Measurements from ENCODE around the gene CFDP1.

CFDP1 gene

GRCh38 chr16:75402159-75402820 lies 31.0 kb downstream of the CFDP1 start:
- no peak for FAIRE-seq

GRCh38 chr16:75401691-75402090 lies 31.6 kb downstream of the CFDP1 start:
- no peak for FAIRE-seq

GRCh38 chr16:75398333-75398732 lies 35.0 kb downstream of the CFDP1 start:
- FAIRE-seq, result no peak

- no peak for FAIRE-seq
Measured at GRCh38 chr16:75394941-75395340, 38.4 kb downstream of the CFDP1 start.

GRCh38 chr16:75392906-75393305 lies 40.4 kb downstream of the CFDP1 start:
- FAIRE-seq, result no peak

- no peak for FAIRE-seq
Measured at GRCh38 chr16:75390926-75391653, 42.2 kb downstream of the CFDP1 start.

- no peak for FAIRE-seq
Measured at GRCh38 chr16:75389096-75389690, 44.1 kb downstream of the CFDP1 start.

GRCh38 chr16:75387951-75388350 lies 45.4 kb downstream of the CFDP1 start:
- FAIRE-seq, result no peak

- peak; percentile 98 for FAIRE-seq
Measured at GRCh38 chr16:75385507-75386152, 47.7 kb downstream of the CFDP1 start.

- FAIRE-seq, result no peak
Measured at GRCh38 chr16:75383141-75383540, 50.2 kb downstream of the CFDP1 start.

GRCh38 chr16:75382611-75383010 lies 50.7 kb downstream of the CFDP1 start:
- no peak for FAIRE-seq

GRCh38 chr16:75380870-75381269 lies 52.4 kb downstream of the CFDP1 start:
- FAIRE-seq, result no peak

- FAIRE-seq, result no peak
Measured at GRCh38 chr16:75379911-75380847, 53.1 kb downstream of the CFDP1 start.

GRCh38 chr16:75379339-75379738 lies 54.0 kb downstream of the CFDP1 start:
- no peak for FAIRE-seq

GRCh38 chr16:75378616-75379015 lies 54.7 kb downstream of the CFDP1 start:
- FAIRE-seq, result no peak

GRCh38 chr16:75377729-75378386 lies 55.4 kb downstream of the CFDP1 start:
- FAIRE-seq, result peak; percentile 99

GRCh38 chr16:75376475-75377161 lies 56.7 kb downstream of the CFDP1 start:
- FAIRE-seq, result no peak

GRCh38 chr16:75374388-75374787 lies 58.9 kb downstream of the CFDP1 start:
- no peak for FAIRE-seq

GRCh38 chr16:75372236-75372856 lies 61.0 kb downstream of the CFDP1 start:
- FAIRE-seq, result no peak

- peak; percentile 9 for FAIRE-seq
Measured at GRCh38 chr16:75371171-75371570, 62.1 kb downstream of the CFDP1 start.

GRCh38 chr16:75364286-75364791 lies 69.0 kb downstream of the CFDP1 start:
- no peak for FAIRE-seq
